Measurements from ENCODE around the gene UBE2D3. TPM values are rescaled to one million over a fixed set of nuclear protein-coding genes. Genes with fewer than 3 reads are reported as not detected.

UBE2D3 gene
- total RNA-seq, 2 donors from 2014 or later = 318 to 370 TPM

DNA sequence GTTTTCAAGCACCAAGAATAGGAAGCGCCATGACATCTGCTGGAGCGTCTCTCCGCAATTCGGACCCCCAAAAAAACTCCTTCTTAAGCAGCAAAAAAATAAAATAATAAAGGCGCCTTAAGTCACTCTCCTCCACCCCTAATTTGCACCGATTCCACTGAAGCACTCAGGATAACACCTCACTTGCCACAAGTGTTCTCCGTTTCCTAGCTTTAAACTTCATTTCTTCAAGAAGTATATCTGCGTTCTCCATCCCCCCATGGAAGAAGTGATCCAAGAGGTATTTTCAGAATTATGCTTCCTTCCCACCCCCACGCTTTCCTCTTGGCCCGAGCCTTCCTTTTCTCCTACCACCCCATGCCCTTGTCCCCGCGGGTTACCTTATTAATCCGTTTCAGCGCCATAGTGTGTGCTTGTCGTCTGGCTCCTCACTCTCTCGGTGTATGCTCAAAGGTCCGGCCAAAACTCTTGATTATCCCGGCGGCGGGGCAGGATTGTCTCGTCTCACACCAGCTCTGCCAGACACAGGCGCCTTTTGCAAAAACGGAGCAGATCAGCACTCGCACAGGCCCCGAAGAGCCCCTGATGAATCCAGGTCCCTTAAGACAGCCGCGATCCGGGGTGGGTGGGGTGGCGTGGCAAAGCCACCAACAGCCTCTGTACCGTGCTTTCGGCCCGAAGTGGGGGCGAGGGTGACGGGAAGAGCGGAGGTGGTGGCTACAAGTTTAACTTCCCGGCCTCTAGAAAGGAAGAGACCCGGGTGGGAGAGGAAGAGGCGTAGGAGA, 1.1 kb downstream of the UBE2D3 start:
- Histone ChIP-seq H3K27me3 (replicated peaks; ENCODE audit: insufficient read depth) (no peaks in the 10 kb centered on the region), H3K9me3 (no peaks in the 10 kb centered on the region), H3K4me3 (peak overlapping the region; percentile 92 to 97), H3K36me3 (no peaks in the 10 kb centered on the region), H3K4me1 (replicated peaks) (no peaks in the 10 kb centered on the region), H3K27ac (peak overlapping the region; percentile 100)
- WGBS = 1% methylated on average over 38 of the region's 38 CpGs
- no peak for DNase-seq (ENCODE audit: low spot score)
- TF ChIP-seq POLR2AphosphoS5 (IDR thresholded peaks at IDR 0.05) (no peak), POLR2A (IDR thresholded peaks at IDR 0.05) (peak; percentile 68)
- intact Hi-C loops (cut with DNase I) = loop anchor here (2.0 to 10.0 kb wide), 6 partner anchors 64 to 391 kb away; partner anchors contain the start of genes BDH2, MANBA, NFKB1 and SLC9B1

DNA sequence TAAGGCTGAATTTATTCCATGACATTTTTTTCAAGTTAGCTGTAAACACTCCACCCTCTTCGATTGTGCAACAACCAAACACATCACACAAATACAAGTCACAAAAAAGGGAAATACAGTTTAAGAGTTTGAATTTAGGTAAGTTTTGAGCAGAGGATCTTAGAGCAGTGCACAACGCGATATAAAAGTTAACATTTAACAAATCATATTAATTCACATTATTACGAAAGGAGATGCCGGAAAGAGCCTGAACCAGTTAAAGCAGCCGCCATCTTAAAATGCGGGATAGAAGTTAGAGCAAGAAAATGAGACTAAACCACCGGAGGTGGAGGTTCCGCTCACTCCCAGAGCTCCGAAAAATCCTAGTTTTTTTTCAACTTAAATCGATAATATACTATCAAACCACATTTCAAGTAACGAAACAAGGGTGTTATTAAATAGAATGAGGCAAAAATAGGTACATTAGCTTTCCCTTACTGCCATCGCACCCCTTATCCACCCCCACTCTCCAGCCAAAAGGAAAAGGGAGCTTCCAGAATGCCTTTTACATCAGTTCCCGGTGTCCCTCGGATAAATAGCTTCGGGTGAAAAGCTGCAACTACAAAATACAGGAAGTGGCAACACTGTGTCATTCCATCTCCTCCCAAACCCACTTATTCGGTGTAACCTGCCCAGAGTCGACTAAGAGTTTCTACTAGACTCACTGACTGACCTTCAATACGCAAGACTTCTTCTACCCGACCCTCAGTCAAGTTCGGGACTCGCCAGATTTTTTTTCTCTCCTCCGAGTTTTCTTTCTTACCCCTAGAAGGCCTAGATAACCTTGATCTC, 1.9 kb downstream of the UBE2D3 start:
- H3K4me1 ChIP-seq (replicated peaks) = no peaks in the 10 kb centered on the region
- TF ChIP-seq, protein P1, sequence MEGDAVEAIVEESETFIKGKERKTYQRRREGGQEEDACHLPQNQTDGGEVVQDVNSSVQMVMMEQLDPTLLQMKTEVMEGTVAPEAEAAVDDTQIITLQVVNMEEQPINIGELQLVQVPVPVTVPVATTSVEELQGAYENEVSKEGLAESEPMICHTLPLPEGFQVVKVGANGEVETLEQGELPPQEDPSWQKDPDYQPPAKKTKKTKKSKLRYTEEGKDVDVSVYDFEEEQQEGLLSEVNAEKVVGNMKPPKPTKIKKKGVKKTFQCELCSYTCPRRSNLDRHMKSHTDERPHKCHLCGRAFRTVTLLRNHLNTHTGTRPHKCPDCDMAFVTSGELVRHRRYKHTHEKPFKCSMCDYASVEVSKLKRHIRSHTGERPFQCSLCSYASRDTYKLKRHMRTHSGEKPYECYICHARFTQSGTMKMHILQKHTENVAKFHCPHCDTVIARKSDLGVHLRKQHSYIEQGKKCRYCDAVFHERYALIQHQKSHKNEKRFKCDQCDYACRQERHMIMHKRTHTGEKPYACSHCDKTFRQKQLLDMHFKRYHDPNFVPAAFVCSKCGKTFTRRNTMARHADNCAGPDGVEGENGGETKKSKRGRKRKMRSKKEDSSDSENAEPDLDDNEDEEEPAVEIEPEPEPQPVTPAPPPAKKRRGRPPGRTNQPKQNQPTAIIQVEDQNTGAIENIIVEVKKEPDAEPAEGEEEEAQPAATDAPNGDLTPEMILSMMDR (IDR thresholded peaks at IDR 0.05) = no peak
- TF ChIP-seq POLR2A (IDR thresholded peaks at IDR 0.05) (peak; percentile 46), POLR2AphosphoS5 (IDR thresholded peaks at IDR 0.05) (peak; percentile 54)
- peak overlapping the region; percentile 92 to 97 for H3K4me3 ChIP-seq
- H3K27me3 ChIP-seq (replicated peaks; ENCODE audit: insufficient read depth) = no peaks in the 10 kb centered on the region
- H3K9me3 ChIP-seq = no peaks in the 10 kb centered on the region
- intact Hi-C loops (cut with DNase I) = loop anchor here (2.0 to 10.0 kb wide), 6 partner anchors 63 to 391 kb away; partner anchors contain the start of genes BDH2, MANBA, NFKB1 and SLC9B1
- DNase-seq (ENCODE audit: low spot score) = peak; percentile 39
- peak overlapping the region; percentile 100 for H3K27ac ChIP-seq
- WGBS = under 1% methylated on average over 23 of the region's 23 CpGs
- no peaks in the 10 kb centered on the region for H3K36me3 ChIP-seq

GRCh38 chr4:102824398-102824797, 3.0 kb downstream of the UBE2D3 start:
- no peaks in the 10 kb centered on the region for H3K9me3 ChIP-seq
- H3K27ac ChIP-seq = peak overlapping the region; percentile 100
- TF ChIP-seq, protein P1 (IDR thresholded peaks at IDR 0.05) = no peak
- TF ChIP-seq POLR2AphosphoS5 (IDR thresholded peaks at IDR 0.05) = no peak
- TF ChIP-seq POLR2A (IDR thresholded peaks at IDR 0.05) = no peak
- 6% methylated on average over 2 of the region's 2 CpGs for WGBS
- H3K36me3 ChIP-seq = no peaks in the 10 kb centered on the region
- no peak for DNase-seq (ENCODE audit: low spot score)
- no peaks in the 10 kb centered on the region for H3K27me3 ChIP-seq (replicated peaks; ENCODE audit: insufficient read depth)
- H3K4me1 ChIP-seq (replicated peaks) = no peaks in the 10 kb centered on the region
- intact Hi-C loops (cut with DNase I) = loop anchor here (10.0 kb wide), 1 partner anchor 390 kb away; no protein-coding TSS in a partner anchor
- H3K4me3 ChIP-seq = peak overlapping the region; percentile 92 to 97

DNA sequence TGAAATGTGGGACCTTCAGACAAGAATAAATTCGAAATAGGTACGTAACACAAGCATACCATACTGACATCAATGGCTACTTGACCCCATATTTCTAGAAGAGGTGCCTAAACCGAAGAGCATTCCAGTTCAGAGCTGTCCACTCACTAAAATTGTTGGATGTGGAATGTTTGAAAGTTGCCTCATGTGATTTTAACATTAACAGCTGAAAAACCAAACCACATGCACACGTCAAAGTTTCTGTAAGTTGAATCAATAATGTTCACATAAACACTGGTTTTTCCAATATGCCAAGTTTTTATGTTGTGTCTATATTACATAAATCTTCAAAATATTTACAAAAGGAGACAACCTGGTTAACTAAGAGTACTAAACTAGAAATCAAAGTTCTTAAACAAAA, 3.5 kb downstream of the UBE2D3 start:
- TF ChIP-seq POLR2AphosphoS5 (IDR thresholded peaks at IDR 0.05) (no peak), POLR2A (IDR thresholded peaks at IDR 0.05) (no peak)
- TF ChIP-seq, protein P1 (IDR thresholded peaks at IDR 0.05) = no peak
- 45% methylated on average over 4 of the region's 4 CpGs for WGBS
- Histone ChIP-seq H3K9me3 (no peaks in the 10 kb centered on the region), H3K36me3 (no peaks in the 10 kb centered on the region), H3K27ac (peak overlapping the region in 1 of 2 donors; percentile 100), H3K27me3 (replicated peaks; ENCODE audit: insufficient read depth) (no peaks in the 10 kb centered on the region), H3K4me3 (peak overlapping the region in 1 of 2 donors; percentile 92), H3K4me1 (replicated peaks) (no peaks in the 10 kb centered on the region)
- intact Hi-C loops (cut with DNase I) = loop anchor here (10.0 kb wide), 1 partner anchor 389 kb away; no protein-coding TSS in a partner anchor
- no peak for DNase-seq (ENCODE audit: low spot score)

DNA sequence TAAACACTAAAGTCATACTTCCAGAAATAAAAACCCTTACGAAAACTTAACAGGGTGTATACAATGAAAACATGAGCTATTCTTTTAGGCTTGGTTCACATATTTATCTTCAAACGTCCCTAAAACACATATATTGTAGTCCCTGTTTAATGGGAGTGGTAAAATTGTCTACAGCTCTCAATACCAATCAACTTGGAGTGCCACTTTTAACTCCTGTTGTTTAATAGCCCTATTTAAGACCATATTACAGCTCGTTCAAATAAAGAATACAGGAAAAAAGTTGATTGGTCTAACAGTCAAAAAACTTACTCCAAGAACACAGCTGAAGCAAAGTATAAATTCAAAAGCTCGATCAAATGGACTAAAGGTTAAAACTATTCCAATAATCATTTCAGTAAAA, 3.9 kb downstream of the UBE2D3 start:
- Histone ChIP-seq H3K36me3 (no peaks in the 10 kb centered on the region), H3K27ac (no peak overlapping the region), H3K4me3 (no peak overlapping the region), H3K4me1 (replicated peaks) (no peaks in the 10 kb centered on the region), H3K27me3 (replicated peaks; ENCODE audit: insufficient read depth) (no peaks in the 10 kb centered on the region), H3K9me3 (no peaks in the 10 kb centered on the region)
- TF ChIP-seq POLR2A (IDR thresholded peaks at IDR 0.05) (no peak), POLR2AphosphoS5 (IDR thresholded peaks at IDR 0.05) (no peak)
- TF ChIP-seq, protein P1 (IDR thresholded peaks at IDR 0.05) = no peak
- DNase-seq (ENCODE audit: low spot score) = no peak
- 17% methylated on average over 4 of the region's 4 CpGs for WGBS
- intact Hi-C loops (cut with DNase I) = loop anchor here (10.0 kb wide), 1 partner anchor 389 kb away; no protein-coding TSS in a partner anchor
